Ishikawa (cell line): ENCODE measurements around the gene LUC7L3.

ENCODE experiments used
- CEBPB ChIP-seq: IDR thresholded peaks from 2 replicates; pipeline ENCODE4 v1.6.1; 2012
- CREB1 ChIP-seq: IDR thresholded peaks from 2 replicates; pipeline ENCODE4 v1.6.1; 2012; ENCODE audit warnings: low read depth
- EGR1 ChIP-seq: IDR thresholded peaks from 2 replicates; pipeline ENCODE4 v1.6.1; 2012
- EP300 ChIP-seq: IDR thresholded peaks from 2 replicates; pipeline ENCODE4 v1.6.1; 2012; ENCODE audit warnings: borderline replicate concordance
- FOXM1 ChIP-seq: IDR thresholded peaks from 2 replicates; pipeline ENCODE4 v1.6.1; 2012; ENCODE audit warnings: low read depth, borderline replicate concordance
- NFIC ChIP-seq: IDR thresholded peaks from 2 replicates; pipeline ENCODE4 v1.6.1; 2012
- RAD21 ChIP-seq: IDR thresholded peaks from 2 replicates; pipeline ENCODE4 v1.6.1; 2012; ENCODE audit warnings: low read depth
- TAF1 ChIP-seq: IDR thresholded peaks from 2 replicates; pipeline ENCODE4 v1.6.1; 2012; ENCODE audit warnings: low read depth, mild to moderate bottlenecking
- TCF12 ChIP-seq: IDR thresholded peaks from 2 replicates; pipeline ENCODE4 v1.6.1; 2012; ENCODE audit warnings: low read depth
- TEAD4 ChIP-seq: IDR thresholded peaks from 2 replicates; pipeline ENCODE4 v1.6.1; 2012
- YY1 ChIP-seq: IDR thresholded peaks from 2 replicates; pipeline ENCODE4 v1.6.1; 2012; ENCODE audit warnings: low read depth
- ZBTB7A ChIP-seq: IDR thresholded peaks from 2 replicates; pipeline ENCODE4 v1.6.1; 2012; ENCODE audit warnings: low read depth
- TF ChIP-seq, protein P1 (sequence below): IDR thresholded peaks from 2 replicates; pipeline ENCODE4 v1.6.1; 2012; ENCODE audit warnings: low read depth, mild to moderate bottlenecking
- TF ChIP-seq, protein P2 (sequence below): IDR thresholded peaks from 2 replicates; pipeline ENCODE4 v1.6.1; 2012
- TF ChIP-seq, protein P3 (sequence below): IDR thresholded peaks from 2 replicates; pipeline ENCODE4 v1.6.1; 2012

LUC7L3 gene

GRCh38 chr17:50692448-50693035, 26.9 kb upstream of the LUC7L3 start:
- TF ChIP-seq ZBTB7A (no peak), RAD21 (no peak), EP300 (no peak), FOXM1 (no peak), YY1 (no peak), CEBPB (no peak), TEAD4 (no peak), TCF12 (no peak), CREB1 (no peak), NFIC (no peak), TAF1 (no peak), EGR1 (no peak)
- TF ChIP-seq, protein P1, sequence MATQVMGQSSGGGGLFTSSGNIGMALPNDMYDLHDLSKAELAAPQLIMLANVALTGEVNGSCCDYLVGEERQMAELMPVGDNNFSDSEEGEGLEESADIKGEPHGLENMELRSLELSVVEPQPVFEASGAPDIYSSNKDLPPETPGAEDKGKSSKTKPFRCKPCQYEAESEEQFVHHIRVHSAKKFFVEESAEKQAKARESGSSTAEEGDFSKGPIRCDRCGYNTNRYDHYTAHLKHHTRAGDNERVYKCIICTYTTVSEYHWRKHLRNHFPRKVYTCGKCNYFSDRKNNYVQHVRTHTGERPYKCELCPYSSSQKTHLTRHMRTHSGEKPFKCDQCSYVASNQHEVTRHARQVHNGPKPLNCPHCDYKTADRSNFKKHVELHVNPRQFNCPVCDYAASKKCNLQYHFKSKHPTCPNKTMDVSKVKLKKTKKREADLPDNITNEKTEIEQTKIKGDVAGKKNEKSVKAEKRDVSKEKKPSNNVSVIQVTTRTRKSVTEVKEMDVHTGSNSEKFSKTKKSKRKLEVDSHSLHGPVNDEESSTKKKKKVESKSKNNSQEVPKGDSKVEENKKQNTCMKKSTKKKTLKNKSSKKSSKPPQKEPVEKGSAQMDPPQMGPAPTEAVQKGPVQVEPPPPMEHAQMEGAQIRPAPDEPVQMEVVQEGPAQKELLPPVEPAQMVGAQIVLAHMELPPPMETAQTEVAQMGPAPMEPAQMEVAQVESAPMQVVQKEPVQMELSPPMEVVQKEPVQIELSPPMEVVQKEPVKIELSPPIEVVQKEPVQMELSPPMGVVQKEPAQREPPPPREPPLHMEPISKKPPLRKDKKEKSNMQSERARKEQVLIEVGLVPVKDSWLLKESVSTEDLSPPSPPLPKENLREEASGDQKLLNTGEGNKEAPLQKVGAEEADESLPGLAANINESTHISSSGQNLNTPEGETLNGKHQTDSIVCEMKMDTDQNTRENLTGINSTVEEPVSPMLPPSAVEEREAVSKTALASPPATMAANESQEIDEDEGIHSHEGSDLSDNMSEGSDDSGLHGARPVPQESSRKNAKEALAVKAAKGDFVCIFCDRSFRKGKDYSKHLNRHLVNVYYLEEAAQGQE = no peak
- TF ChIP-seq, protein P2, sequence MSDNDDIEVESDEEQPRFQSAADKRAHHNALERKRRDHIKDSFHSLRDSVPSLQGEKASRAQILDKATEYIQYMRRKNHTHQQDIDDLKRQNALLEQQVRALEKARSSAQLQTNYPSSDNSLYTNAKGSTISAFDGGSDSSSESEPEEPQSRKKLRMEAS = no peak
- TF ChIP-seq, protein P3, sequence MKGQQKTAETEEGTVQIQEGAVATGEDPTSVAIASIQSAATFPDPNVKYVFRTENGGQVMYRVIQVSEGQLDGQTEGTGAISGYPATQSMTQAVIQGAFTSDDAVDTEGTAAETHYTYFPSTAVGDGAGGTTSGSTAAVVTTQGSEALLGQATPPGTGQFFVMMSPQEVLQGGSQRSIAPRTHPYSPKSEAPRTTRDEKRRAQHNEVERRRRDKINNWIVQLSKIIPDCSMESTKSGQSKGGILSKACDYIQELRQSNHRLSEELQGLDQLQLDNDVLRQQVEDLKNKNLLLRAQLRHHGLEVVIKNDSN = no peak

DNA sequence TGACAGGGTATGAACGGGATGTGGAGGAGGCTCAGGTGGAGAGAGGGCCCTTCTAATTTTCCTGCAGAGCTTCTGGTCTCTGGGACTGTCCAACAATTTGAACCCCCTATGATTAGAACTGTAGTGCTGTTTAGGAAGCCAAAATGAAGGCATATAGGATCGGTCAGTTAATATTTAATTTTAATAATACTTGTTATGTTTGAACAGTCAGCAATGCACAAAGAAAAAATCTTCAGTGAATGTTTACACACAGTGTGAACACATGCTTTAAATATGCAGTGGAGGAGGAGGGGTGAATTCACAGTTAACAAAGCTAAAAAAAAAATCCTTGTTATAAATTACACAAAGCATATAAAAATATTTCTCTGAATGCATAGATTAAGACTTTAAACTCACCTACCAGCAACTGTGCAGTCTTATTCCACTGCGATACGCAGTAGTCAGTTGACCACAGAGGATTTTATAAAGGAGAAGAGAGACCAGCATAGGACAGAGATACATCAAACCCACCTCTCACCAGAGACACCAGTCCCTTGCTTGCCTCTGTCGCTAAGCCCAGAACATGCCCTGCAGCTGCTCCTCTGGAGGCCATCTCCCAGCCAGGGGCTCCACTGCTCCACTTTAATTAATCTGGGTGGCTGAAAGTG, 26.2 kb upstream of the LUC7L3 start:
- no peak for TF ChIP-seq YY1
- TF ChIP-seq, protein P1 = no peak
- no peak for TF ChIP-seq RAD21
- TF ChIP-seq CEBPB = no peak
- TF ChIP-seq, protein P2 = no peak
- TF ChIP-seq CREB1 = no peak
- TF ChIP-seq TCF12 = no peak
- TF ChIP-seq EP300 = no peak
- no peak for TF ChIP-seq FOXM1
- TF ChIP-seq TEAD4 = no peak
- TF ChIP-seq ZBTB7A = no peak
- no peak for TF ChIP-seq TAF1
- TF ChIP-seq, protein P3 = no peak
- TF ChIP-seq EGR1 = no peak
- TF ChIP-seq NFIC = no peak

DNA sequence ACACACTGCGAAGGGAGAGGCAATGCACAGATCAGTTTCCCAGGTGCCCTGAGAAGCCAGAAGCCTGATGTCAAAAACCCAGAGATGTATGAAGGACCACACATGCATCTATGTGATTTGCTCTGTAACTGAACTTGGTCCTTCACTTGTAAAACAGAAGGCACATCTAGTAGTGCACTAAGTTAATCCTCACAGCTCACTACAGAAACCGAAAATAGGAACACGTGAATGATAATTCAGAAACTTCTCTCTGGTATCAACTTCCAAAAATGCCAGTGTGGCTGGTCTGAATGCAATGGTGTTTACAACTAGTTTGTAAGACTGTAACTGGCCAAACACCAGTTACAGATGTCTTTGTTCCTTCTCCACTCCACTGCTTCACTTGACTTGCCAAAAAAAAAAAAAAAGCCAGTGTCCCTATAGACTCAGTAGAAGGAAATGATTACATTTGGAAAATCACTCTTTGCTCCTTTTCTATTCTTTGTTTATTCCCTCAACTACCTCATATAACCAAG, 23.0 kb upstream of the LUC7L3 start:
- TF ChIP-seq EP300 = no peak
- TF ChIP-seq, protein P2 = no peak
- no peak for TF ChIP-seq ZBTB7A
- no peak for TF ChIP-seq NFIC
- no peak for TF ChIP-seq TCF12
- no peak for TF ChIP-seq EGR1
- no peak for TF ChIP-seq CEBPB
- TF ChIP-seq, protein P1 = no peak
- TF ChIP-seq RAD21 = no peak
- TF ChIP-seq TEAD4 = no peak
- TF ChIP-seq, protein P3 = no peak
- TF ChIP-seq YY1 = no peak
- no peak for TF ChIP-seq FOXM1
- no peak for TF ChIP-seq TAF1
- TF ChIP-seq CREB1 = no peak
